Right atrium auricular region (tissue), 2 donors: ENCODE results near the gene PHKA2. TPM values are rescaled to one million over a fixed set of nuclear protein-coding genes. Genes with fewer than 3 reads are reported as not detected.
A peak's percentile ranks its signal among the peaks of the same experiment; 100 is the strongest.

ENCODE experiments used
- DNase-seq: peaks from one replicate; pipeline ENCODE4 v3.0.0-alpha.2; 2019; ENCODE audit warnings: low spot score
- H3K27ac ChIP-seq, 2 donors: fragments of 200-600 bp; sonication (generic); 1 replicate in 1 of 2; 2 replicates in 1 of 2; pipeline ENCODE4 v1.5.1; 2016 to 2019
- H3K27me3 ChIP-seq, 2 donors: fragments of 200-600 bp; sonication (generic); one replicate each; pipeline versions ENCODE4 v1.5.1 to v1.6.0; 2017 to 2019
- H3K36me3 ChIP-seq: fragments of 200-600 bp; sonication (generic); one replicate; pipeline ENCODE4 v1.5.1; 2016
- H3K4me1 ChIP-seq, 2 donors: fragments of 200-600 bp; sonication (generic); one replicate each; pipeline versions ENCODE4 v1.5.1 to v1.6.0; 2017 to 2019
- H3K4me3 ChIP-seq, 2 donors: fragments of 200-600 bp; sonication (generic); 1 replicate in 1 of 2; 2 replicates in 1 of 2; pipeline ENCODE4 v1.5.1; 2017 to 2019; ENCODE audit warnings: mild to moderate bottlenecking in 1 of 2, moderate library complexity in 1 of 2
- H3K9me3 ChIP-seq, 2 donors: fragments of 200-600 bp; sonication (generic); one replicate each; pipeline ENCODE4 v1.5.1; 2019
- total RNA-seq, 2 donors: library from RNA; depleted of rRNA; stranded (reverse); fragments of >200 nt; gene quantifications; one replicate each; pipeline ENCODE4 v1.1.0, GENCODE V29; 2016
- TF ChIP-seq, protein P1 (sequence below), 2 donors: fragments of 200-600 bp; sonication (generic); IDR thresholded peaks; one replicate each; pipeline ENCODE4 v1.5.1; 2019; ENCODE audit warnings: antibody characterized with exemption in 2 of 2

Gene PHKA2
- total RNA-seq, 2 donors from 2014 or later: 13.5 to 28.7 TPM

DNA sequence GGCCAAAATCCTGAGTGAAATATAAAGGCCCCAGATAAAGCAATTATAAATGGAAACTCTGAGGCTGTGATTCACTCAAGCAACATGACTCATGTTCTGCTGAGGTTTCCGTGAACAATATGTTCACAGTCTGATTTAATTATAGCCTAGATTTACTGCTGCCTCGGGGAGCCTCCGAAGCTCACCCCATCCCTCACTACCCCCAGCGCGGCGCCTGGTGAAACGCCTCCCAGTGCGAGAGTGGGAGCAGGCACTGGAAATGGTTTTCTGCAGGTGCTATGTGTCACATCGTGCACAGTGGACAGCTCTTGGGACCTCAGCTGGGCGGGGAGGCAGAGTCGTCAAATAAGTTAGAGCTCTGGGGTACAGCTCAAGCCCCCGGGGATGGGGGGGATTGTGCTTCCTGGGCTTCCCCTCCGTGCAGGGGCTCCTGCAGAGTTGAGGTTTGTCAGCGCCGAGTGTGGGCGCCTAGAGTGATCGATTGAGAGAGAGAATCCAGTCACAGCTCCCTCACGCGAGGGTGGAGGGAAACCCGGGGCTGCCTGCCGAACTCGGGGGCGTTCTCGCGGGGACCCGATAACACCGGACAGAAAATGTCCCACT, 110.6 kb downstream of the PHKA2 start:
- Histone ChIP-seq H3K4me3 (peak overlapping the region in 1 of 2 donors; percentile 17), H3K27ac (peak overlapping the region; percentile 76 to 83), H3K36me3 (no peaks in the 10 kb centered on the region), H3K9me3 (no peaks in the 10 kb centered on the region), H3K27me3 (no peaks in the 10 kb centered on the region), H3K4me1 (peaks cover 0 to 27% of the 10 kb centered on the region in 2 donors)
- no peak for DNase-seq
- TF ChIP-seq, protein P1, sequence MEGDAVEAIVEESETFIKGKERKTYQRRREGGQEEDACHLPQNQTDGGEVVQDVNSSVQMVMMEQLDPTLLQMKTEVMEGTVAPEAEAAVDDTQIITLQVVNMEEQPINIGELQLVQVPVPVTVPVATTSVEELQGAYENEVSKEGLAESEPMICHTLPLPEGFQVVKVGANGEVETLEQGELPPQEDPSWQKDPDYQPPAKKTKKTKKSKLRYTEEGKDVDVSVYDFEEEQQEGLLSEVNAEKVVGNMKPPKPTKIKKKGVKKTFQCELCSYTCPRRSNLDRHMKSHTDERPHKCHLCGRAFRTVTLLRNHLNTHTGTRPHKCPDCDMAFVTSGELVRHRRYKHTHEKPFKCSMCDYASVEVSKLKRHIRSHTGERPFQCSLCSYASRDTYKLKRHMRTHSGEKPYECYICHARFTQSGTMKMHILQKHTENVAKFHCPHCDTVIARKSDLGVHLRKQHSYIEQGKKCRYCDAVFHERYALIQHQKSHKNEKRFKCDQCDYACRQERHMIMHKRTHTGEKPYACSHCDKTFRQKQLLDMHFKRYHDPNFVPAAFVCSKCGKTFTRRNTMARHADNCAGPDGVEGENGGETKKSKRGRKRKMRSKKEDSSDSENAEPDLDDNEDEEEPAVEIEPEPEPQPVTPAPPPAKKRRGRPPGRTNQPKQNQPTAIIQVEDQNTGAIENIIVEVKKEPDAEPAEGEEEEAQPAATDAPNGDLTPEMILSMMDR (IDR thresholded peaks at IDR 0.05): no peak

DNA sequence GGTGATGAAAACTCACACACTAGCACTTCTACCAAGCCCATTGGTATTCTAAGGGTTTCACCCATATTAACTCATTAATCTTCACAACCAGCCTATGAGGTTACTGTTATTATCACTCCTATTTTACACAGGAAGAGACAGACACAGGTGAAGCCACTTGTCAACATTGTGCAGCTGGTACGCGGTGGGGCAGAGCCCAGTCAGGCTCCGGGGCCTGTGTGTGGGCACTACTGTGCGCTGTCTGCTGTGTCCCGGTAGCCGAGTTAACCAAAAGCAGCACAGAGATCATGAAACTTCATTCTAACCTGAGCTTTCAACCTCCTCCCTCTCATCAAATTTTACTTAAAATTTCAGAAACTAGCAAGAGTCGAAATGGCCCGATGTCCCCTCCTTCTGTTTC, 111.3 kb downstream of the PHKA2 start:
- H3K9me3 ChIP-seq: no peaks in the 10 kb centered on the region
- peaks cover 0 to 27% of the 10 kb centered on the region in 2 donors for H3K4me1 ChIP-seq
- H3K4me3 ChIP-seq: no peak overlapping the region
- TF ChIP-seq, protein P1 (IDR thresholded peaks at IDR 0.05): no peak
- DNase-seq: no peak
- peak overlapping the region; percentile 76 to 83 for H3K27ac ChIP-seq
- no peaks in the 10 kb centered on the region for H3K36me3 ChIP-seq
- H3K27me3 ChIP-seq: no peaks in the 10 kb centered on the region

DNA sequence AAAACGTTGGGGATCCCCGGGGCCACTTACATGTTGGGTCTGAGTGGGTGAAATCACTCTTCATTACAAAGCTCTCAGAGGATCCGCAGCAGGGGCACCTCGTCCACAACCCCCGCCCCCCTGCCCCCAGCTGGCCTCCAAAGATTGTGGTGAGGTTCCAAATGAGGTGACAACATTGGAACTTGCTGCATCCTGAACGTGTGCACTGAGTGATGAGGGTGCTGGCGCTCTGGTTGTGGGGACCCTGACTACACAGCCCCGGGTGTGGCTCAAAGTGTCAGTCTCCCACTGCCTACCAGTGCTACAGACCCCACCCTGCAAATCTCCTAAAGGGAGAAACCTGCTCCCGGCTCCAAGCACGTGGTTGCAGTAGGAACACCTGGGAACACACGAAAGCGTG, 111.9 kb downstream of the PHKA2 start:
- H3K27me3 ChIP-seq: no peaks in the 10 kb centered on the region
- H3K27ac ChIP-seq: peak overlapping the region; percentile 76 to 83
- no peak for DNase-seq
- H3K4me3 ChIP-seq: no peak overlapping the region
- no peaks in the 10 kb centered on the region for H3K9me3 ChIP-seq
- no peaks in the 10 kb centered on the region for H3K36me3 ChIP-seq
- TF ChIP-seq, protein P1 (IDR thresholded peaks at IDR 0.05): no peak
- peaks cover 0 to 27% of the 10 kb centered on the region in 2 donors for H3K4me1 ChIP-seq

DNA sequence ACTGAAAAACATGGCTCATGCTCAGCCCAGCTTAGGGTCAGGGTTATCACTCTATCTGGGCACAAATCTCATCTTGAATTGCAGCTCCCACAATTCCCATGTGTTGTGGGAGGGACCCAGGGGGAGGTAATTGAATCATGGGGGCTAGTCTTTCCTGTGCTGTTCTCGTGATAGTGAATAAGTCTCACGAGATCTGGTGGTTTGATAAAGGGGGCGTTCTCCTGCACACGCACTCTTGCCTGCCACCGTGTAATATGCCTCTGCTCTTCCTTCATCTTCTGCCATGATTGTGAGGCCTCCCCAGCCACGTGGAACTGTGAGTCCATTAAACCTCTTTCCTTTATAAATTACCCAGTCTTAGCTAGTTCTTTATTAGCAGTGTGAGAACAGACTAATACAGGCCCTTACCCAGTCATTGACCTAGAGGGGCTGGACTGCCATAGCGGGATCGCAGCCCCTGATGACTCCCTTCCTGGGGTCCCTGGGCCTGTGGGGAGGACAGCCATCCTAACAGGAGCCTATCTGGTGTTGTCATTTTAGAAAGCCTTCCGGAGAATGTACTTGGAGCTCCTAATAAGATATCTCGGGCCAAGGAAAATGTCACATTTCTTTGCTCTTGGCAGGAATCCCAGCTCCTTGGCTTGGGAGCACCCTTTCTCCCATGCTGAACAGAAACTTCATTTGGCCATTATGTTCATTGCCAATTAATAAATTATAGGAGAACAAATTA, 112.6 kb downstream of the PHKA2 start:
- no peak for DNase-seq

DNA sequence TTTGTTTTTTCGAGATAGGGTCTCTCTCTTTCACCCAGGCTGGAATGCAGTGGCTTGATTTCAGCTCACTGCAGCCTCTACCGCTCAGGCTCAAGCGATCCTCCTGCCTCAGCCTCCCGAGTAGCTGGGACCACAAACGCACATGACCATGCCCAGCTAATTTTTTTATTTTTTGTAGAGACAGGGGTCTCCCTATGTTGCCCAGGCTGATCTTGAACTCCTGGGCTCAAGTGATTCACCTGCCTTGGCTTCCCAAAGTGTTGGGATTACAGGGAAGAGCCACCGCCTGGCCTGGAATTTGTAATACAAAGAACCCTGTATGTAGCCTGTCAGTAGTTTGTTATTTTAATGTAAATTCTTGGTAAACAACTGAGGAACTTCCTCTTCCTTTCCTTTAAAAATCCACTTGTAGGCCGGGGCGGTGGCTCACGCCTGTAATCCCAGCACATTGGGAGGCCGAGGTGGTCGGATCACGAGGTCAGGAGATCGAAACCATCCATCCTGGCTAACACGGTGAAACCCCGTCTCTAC, 119.5 kb downstream of the PHKA2 start:
- no peaks in the 10 kb centered on the region for H3K36me3 ChIP-seq
- H3K4me3 ChIP-seq: no peak overlapping the region

More for the DNA sequence above, 112.6 kb downstream of the PHKA2 start:
- Histone ChIP-seq H3K27ac (peak overlapping the region; percentile 76 to 83), H3K4me3 (no peak overlapping the region), H3K4me1 (peaks cover 0 to 27% of the 10 kb centered on the region in 2 donors), H3K36me3 (no peaks in the 10 kb centered on the region), H3K9me3 (no peaks in the 10 kb centered on the region), H3K27me3 (no peaks in the 10 kb centered on the region)
- TF ChIP-seq, protein P1 (IDR thresholded peaks at IDR 0.05): no peak

More for the DNA sequence above, 119.5 kb downstream of the PHKA2 start:
- no peak for DNase-seq
- H3K4me1 ChIP-seq: no peaks in the 10 kb centered on the region
- H3K9me3 ChIP-seq: no peaks in the 10 kb centered on the region
- TF ChIP-seq, protein P1 (IDR thresholded peaks at IDR 0.05): no peak
- H3K27me3 ChIP-seq: no peaks in the 10 kb centered on the region
- H3K27ac ChIP-seq: no peak overlapping the region
